CD14-positive monocyte (primary cell): ENCODE data around the gene PSD4. TPM values are rescaled to one million over a fixed set of nuclear protein-coding genes. Genes with fewer than 3 reads are reported as not detected.

Experiments used
- DNase-seq, 3 donors: peaks; one replicate each; pipeline ENCODE4 v3.0.0-alpha.2; 2011 to 2022
- H2AFZ ChIP-seq: 2 replicates; pipeline ENCODE4 v1.6.0; 2012; ENCODE audit warnings: mild to moderate bottlenecking, low read depth, low read length, inconsistent platforms; ENCODE audit not compliant: insufficient read depth, poor library complexity, severe bottlenecking
- H3K27ac ChIP-seq, 2 donors: 1 replicate in 1 of 2; 2 replicates in 1 of 2; pipeline ENCODE4 v1.5.1; 2012 to 2013; ENCODE audit warnings: low read length in 2 of 2, control low read depth in 1 of 2, inconsistent platforms in 1 of 2, low read depth in 1 of 2, mild to moderate bottlenecking in 1 of 2
- H3K27me3 ChIP-seq, 2 donors: one replicate each; pipeline versions ENCODE4 v1.6.0 to v1.6.1; 2011 to 2013; ENCODE audit warnings: low read length in 2 of 2; ENCODE audit not compliant: control insufficient read depth in 2 of 2, insufficient read depth in 2 of 2
- H3K36me3 ChIP-seq, 2 donors: replicated peaks in 1 of 2; 1 replicate in 1 of 2; 2 replicates in 1 of 2; pipeline versions ENCODE4 v1.5.1 to v1.6.1; 2012 to 2013; ENCODE audit warnings: low read length in 2 of 2, control low read depth in 1 of 2, inconsistent platforms in 1 of 2, mild to moderate bottlenecking in 1 of 2; ENCODE audit not compliant: insufficient read depth in 2 of 2, control insufficient read depth in 1 of 2
- H3K4me1 ChIP-seq, 2 donors: 1 replicate in 1 of 2; 2 replicates in 1 of 2; pipeline versions ENCODE4 v1.5.1 to v1.6.1; 2012 to 2013; ENCODE audit warnings: low read length in 2 of 2, control low read depth in 1 of 2, inconsistent platforms in 1 of 2, mild to moderate bottlenecking in 1 of 2, moderate library complexity in 1 of 2; ENCODE audit not compliant: insufficient read depth in 2 of 2, control insufficient read depth in 1 of 2
- H3K4me2 ChIP-seq: replicated peaks from 2 replicates; pipeline ENCODE3; 2012; ENCODE audit warnings: low read length, moderate library complexity, mild to moderate bottlenecking; ENCODE audit not compliant: poor library complexity, severe bottlenecking; ENCODE audit errors: extremely low read depth
- H3K4me3 ChIP-seq, 3 experiments: fragments of 200-600 bp in 1 of 3; sonication (generic) in 1 of 3; replicated peaks in 1 of 3; 1 replicate in 2 of 3; 2 replicates in 1 of 3; pipeline ENCODE4 v1.5.1; 2011 to 2013; ENCODE audit warnings: low read length in 3 of 3, mild to moderate bottlenecking in 3 of 3, control low read depth in 2 of 3, low read depth in 2 of 3, inconsistent platforms in 1 of 3, moderate library complexity in 1 of 3
- H3K79me2 ChIP-seq: 2 replicates; pipeline ENCODE4 v1.6.0; 2012; ENCODE audit warnings: mild to moderate bottlenecking, control low read depth, inconsistent platforms, low read length, moderate library complexity; ENCODE audit not compliant: insufficient read depth
- H3K9ac ChIP-seq: 2 replicates; pipeline ENCODE4 v1.6.0; 2017; ENCODE audit warnings: low read length, mild to moderate bottlenecking; ENCODE audit not compliant: insufficient read depth, poor library complexity, severe bottlenecking
- H3K9me3 ChIP-seq, 2 donors: replicated peaks in 1 of 2; 1 replicate in 1 of 2; 2 replicates in 1 of 2; pipeline versions ENCODE4 v1.5.1 to v1.6.1; 2012 to 2013; ENCODE audit warnings: low read length in 2 of 2, control low read depth in 1 of 2; ENCODE audit not compliant: control insufficient read depth in 1 of 2, insufficient read depth in 1 of 2
- H4K20me1 ChIP-seq: 2 replicates; pipeline ENCODE4 v1.6.0; 2012; ENCODE audit warnings: mild to moderate bottlenecking, low read length, control low read depth, moderate library complexity; ENCODE audit not compliant: insufficient read depth
- H3K27ac Mint-ChIP-seq, 7 donors: one replicate each; pipeline ENCODE4 v1.8.0; 2020; ENCODE audit warnings: mild to moderate bottlenecking in 7 of 7, mixed read lengths in 7 of 7, moderate library complexity in 6 of 7, inconsistent platforms in 2 of 7
- H3K27me3 Mint-ChIP-seq, 3 donors: one replicate each; pipeline ENCODE4 v1.8.0; 2021 to 2022; ENCODE audit warnings: low read depth in 3 of 3, mild to moderate bottlenecking in 3 of 3, mixed read lengths in 3 of 3, moderate library complexity in 3 of 3, inconsistent platforms in 1 of 3
- H3K36me3 Mint-ChIP-seq, 2 donors: one replicate each; pipeline ENCODE4 v1.8.0; 2020; ENCODE audit warnings: mixed read lengths in 2 of 2, inconsistent platforms in 1 of 2, mild to moderate bottlenecking in 1 of 2
- H3K4me1 Mint-ChIP-seq: one replicate; pipeline ENCODE4 v1.8.0; 2020; ENCODE audit warnings: mild to moderate bottlenecking, mixed read lengths
- H3K4me3 Mint-ChIP-seq, 2 donors: one replicate each; pipeline ENCODE4 v1.8.0; 2020; ENCODE audit warnings: mild to moderate bottlenecking in 2 of 2, mixed read lengths in 2 of 2, moderate library complexity in 1 of 2
- H3K9me3 Mint-ChIP-seq, 7 donors: one replicate each; pipeline ENCODE4 v1.8.0; 2020 to 2022; ENCODE audit warnings: mixed read lengths in 7 of 7, mild to moderate bottlenecking in 6 of 7, moderate library complexity in 6 of 7, inconsistent platforms in 2 of 7
- WGBS: methylation state at CpG from one replicate; pipeline ENCODE4 v1.1.5; 2013; ENCODE audit warnings: missing lambda C conversion rate; ENCODE audit not compliant: insufficient coverage; 5-methylcytosine and 5-hydroxymethylcytosine counted together
- intact Hi-C, 2 donors: fragments of 100-400 bp; cut with micrococcal nuclease; formaldehyde crosslinking; loops; one replicate each; pipeline versions ENCODE4 v1.15.0 to v1.15.1; 2023
- polyA plus RNA-seq, 3 donors: library from polyadenylated mRNA; depleted of rRNA in 1 of 3; unstranded in 2 of 3; stranded (reverse) in 1 of 3; fragments of 300-500 nt in 2 of 3; fragments of >200 nt in 1 of 3; fragmentation: Illumina TruSeq in 2 of 3; gene quantifications; 1 replicate in 2 of 3; 2 replicates in 1 of 3; pipeline ENCODE4 v1.2.3, GENCODE V29; 2012 to 2021
- TF ChIP-seq, protein P1 (sequence below): fragments of 200-600 bp; IDR thresholded peaks from one replicate; pipeline ENCODE4 v1.8.0; 2022; ENCODE audit warnings: antibody characterized with exemption, mild to moderate bottlenecking

The PSD4 gene
- polyA plus RNA-seq, 3 donors: 11.0 to 47.0 (median 18.2) TPM

DNA sequence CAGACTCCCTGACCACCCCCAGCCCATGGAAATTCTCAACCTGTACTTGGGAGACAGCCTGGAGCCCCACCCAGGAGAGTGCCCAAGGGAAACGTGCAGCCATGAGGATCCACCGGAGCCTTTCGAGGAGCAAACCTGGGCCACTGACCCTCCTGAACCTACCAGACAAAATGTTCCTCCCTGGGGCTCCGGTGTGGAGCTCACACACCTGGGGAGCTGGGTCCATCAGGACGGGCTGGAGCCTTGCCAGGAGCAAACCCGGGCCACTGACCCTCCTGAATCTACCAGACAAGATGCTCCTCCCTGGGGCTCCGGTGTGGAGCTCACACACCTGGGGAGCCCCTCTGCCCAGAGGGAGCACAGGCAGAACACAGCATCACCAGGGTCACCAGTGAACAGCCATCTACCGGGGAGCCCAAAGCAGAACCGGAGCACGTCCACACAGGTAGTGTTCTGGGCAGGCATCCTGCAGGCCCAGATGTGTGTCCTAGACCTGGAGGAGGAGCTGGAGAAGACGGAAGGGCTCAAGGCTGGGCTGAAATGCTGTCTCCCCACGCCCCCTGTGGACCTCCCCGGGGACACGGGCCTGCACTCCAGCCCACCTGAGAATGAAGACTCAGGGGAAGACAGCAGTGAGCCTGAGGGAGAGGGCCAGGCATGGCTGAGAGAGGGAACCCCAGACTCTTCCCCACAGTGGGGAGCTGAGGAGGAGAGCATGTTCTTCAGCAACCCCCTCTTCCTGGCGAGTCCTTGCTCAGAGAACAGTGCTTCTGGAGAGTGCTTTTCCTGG, 8.9 kb downstream of the PSD4 start:
- peaks cover 87% of the 10 kb centered on the region for H3K4me1 Mint-ChIP-seq

DNA sequence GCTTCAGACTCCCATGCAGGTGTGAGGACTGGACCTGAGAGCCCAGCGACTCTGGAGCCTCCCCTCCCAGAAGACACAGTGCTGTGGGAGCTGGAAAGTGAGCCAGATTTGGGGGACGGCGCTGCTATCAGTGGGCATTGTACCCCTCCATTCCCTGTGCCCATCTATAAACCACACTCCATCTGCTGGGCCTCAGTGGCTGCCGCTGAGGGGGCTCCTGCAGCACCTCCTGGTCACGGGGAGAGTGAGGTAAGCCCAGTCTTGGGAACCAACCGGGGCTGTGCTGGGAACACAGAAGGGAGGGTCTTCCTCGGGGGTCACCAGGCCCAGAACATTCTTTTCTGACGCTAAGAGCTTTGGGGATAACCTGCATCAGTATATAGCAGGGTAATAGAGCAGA, 9.5 kb downstream of the PSD4 start:
- Mint-ChIP-seq H3K27ac (peak overlapping the region in 2 of 7 donors; percentile 40 to 90), H3K36me3 (peaks cover 55 to 75% of the 10 kb centered on the region in 2 donors), H3K9me3 (peaks cover 0 to 1% (median 0%) of the 10 kb centered on the region in 7 donors), H3K4me1 (peaks cover 89% of the 10 kb centered on the region), H3K4me3 (no peak overlapping the region), H3K27me3 (peaks cover 0 to 2% (median 0%) of the 10 kb centered on the region in 3 donors)
- Histone ChIP-seq H3K27me3 (no peaks in the 10 kb centered on the region), H3K36me3 (peaks cover 38 to 68% of the 10 kb centered on the region in 2 donors), H3K79me2 (peaks cover 92% of the 10 kb centered on the region), H3K4me2 (no peak overlapping the region), H3K27ac (peak overlapping the region in 1 of 2 donors; percentile 83), H3K4me3 (no peak overlapping the region), H2AFZ (no peak overlapping the region), H3K9me3 (no peaks in the 10 kb centered on the region), H3K9ac (no peak overlapping the region), H4K20me1 (peaks cover 95% of the 10 kb centered on the region), H3K4me1 (peaks cover 81 to 97% of the 10 kb centered on the region in 2 donors)
- intact Hi-C loops: no loop called here
- 89% methylated on average over 6 of the region's 8 CpGs for WGBS
- TF ChIP-seq, protein P1, sequence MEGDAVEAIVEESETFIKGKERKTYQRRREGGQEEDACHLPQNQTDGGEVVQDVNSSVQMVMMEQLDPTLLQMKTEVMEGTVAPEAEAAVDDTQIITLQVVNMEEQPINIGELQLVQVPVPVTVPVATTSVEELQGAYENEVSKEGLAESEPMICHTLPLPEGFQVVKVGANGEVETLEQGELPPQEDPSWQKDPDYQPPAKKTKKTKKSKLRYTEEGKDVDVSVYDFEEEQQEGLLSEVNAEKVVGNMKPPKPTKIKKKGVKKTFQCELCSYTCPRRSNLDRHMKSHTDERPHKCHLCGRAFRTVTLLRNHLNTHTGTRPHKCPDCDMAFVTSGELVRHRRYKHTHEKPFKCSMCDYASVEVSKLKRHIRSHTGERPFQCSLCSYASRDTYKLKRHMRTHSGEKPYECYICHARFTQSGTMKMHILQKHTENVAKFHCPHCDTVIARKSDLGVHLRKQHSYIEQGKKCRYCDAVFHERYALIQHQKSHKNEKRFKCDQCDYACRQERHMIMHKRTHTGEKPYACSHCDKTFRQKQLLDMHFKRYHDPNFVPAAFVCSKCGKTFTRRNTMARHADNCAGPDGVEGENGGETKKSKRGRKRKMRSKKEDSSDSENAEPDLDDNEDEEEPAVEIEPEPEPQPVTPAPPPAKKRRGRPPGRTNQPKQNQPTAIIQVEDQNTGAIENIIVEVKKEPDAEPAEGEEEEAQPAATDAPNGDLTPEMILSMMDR: no peak
- DNase-seq: no peak

More for the DNA sequence above, 8.9 kb downstream of the PSD4 start:
- Mint-ChIP-seq H3K27me3 (peaks cover 0 to 2% (median 0%) of the 10 kb centered on the region in 3 donors), H3K4me3 (no peak overlapping the region), H3K9me3 (peaks cover 0 to 1% (median 0%) of the 10 kb centered on the region in 7 donors), H3K36me3 (peaks cover 55 to 78% of the 10 kb centered on the region in 2 donors), H3K27ac (peak overlapping the region in 5 of 7 donors; percentile 26 to 90 (median 46))
- no peak overlapping the region for H3K9ac ChIP-seq
- 100% methylated on average over 10 of the region's 15 CpGs for WGBS
- peaks cover 97% of the 10 kb centered on the region for H4K20me1 ChIP-seq
- peak overlapping the region in 1 of 2 donors; percentile 83 for H3K27ac ChIP-seq
- no peaks in the 10 kb centered on the region for H3K9me3 ChIP-seq
- no peak overlapping the region for H3K4me2 ChIP-seq
- H3K4me3 ChIP-seq: no peak overlapping the region
- peaks cover 75 to 96% of the 10 kb centered on the region in 2 donors for H3K4me1 ChIP-seq
- H2AFZ ChIP-seq: no peak overlapping the region
- intact Hi-C loops: no loop called here
- H3K79me2 ChIP-seq: peaks cover 93% of the 10 kb centered on the region
- TF ChIP-seq, protein P1: no peak
- DNase-seq: no peak
- peaks cover 38 to 74% of the 10 kb centered on the region in 2 donors for H3K36me3 ChIP-seq
- no peaks in the 10 kb centered on the region for H3K27me3 ChIP-seq
